A673 (cell line): ENCODE measurements around the gene VPS26B. TPM values are rescaled to one million over a fixed set of nuclear protein-coding genes. Genes with fewer than 3 reads are reported as not detected.
A peak's percentile ranks its signal among the peaks of the same experiment; 100 is the strongest.

Experiments used
- BruUV-seq: library from RNA; stranded (reverse); fragments of 400-500 nt; replicated peaks from 2 replicates; lab custom pipeline; 2021; lab: Mats Ljungman, UMichigan
- CTCF ChIA-PET: fragments of 300-600 bp; sonication (Branson Sonifier 250); formaldehyde crosslinking; loops from one replicate; lab custom pipeline; 2022; ENCODE audit warnings: antibody characterized with exemption; lab: Charles Lee
- POLR2A ChIA-PET: fragments of 300-600 bp; sonication (Branson Sonifier 250); formaldehyde crosslinking; loops from one replicate; lab custom pipeline; 2022; ENCODE audit warnings: antibody characterized with exemption; ENCODE audit not compliant: low non-redundant PET; lab: Charles Lee
- DNase-seq: peaks from one replicate; pipeline ENCODE4 v3.0.0-alpha.2; 2015; ENCODE audit warnings: low spot score
- H3K27ac ChIP-seq: fragments of 200-600 bp; sonication (generic); 2 replicates; pipeline ENCODE4 v1.5.1; 2016; ENCODE audit warnings: mixed run types, low read depth, mild to moderate bottlenecking, mixed read lengths, antibody characterized with exemption, low read length; ENCODE audit not compliant: poor library complexity, severe bottlenecking
- H3K27me3 ChIP-seq: fragments of 200-600 bp; sonication (generic); replicated peaks from 2 replicates; pipeline ENCODE4 v1.6.1; 2017; ENCODE audit warnings: mixed run types, low read depth, mild to moderate bottlenecking, mixed read lengths, antibody characterized with exemption, low read length; ENCODE audit not compliant: insufficient read depth, poor library complexity
- H3K36me3 ChIP-seq: fragments of 200-600 bp; sonication (generic); 2 replicates; pipeline ENCODE4 v1.6.1; 2016; ENCODE audit warnings: mixed run types, mild to moderate bottlenecking, mixed read lengths, antibody characterized with exemption, low read length; ENCODE audit not compliant: insufficient read depth, poor library complexity, severe bottlenecking
- H3K4me1 ChIP-seq: fragments of 200-600 bp; sonication (generic); 2 replicates; pipeline ENCODE4 v1.6.1; 2017; ENCODE audit warnings: mixed run types, mild to moderate bottlenecking, mixed read lengths, antibody characterized with exemption, low read length; ENCODE audit not compliant: insufficient read depth, poor library complexity, severe bottlenecking
- H3K4me3 ChIP-seq: fragments of 200-600 bp; sonication (generic); 2 replicates; pipeline ENCODE4 v1.5.1; 2016; ENCODE audit warnings: low read depth, mixed run types, mild to moderate bottlenecking, mixed read lengths, low read length; ENCODE audit not compliant: poor library complexity, severe bottlenecking
- H3K9me3 ChIP-seq: fragments of 200-600 bp; sonication (generic); 2 replicates; pipeline ENCODE4 v1.6.1; 2016; ENCODE audit warnings: mixed run types, low read depth, mild to moderate bottlenecking, mixed read lengths, antibody characterized with exemption, low read length; ENCODE audit not compliant: poor library complexity, severe bottlenecking
- EZH2 ChIP-seq: fragments of 200-600 bp; sonication (generic); IDR thresholded peaks from 2 replicates; pipeline ENCODE4 v1.6.1; 2017; ENCODE audit warnings: borderline replicate concordance, low read depth, mild to moderate bottlenecking, mixed read lengths, antibody characterized with exemption, low read length; ENCODE audit not compliant: poor library complexity, severe bottlenecking
- intact Hi-C: fragments of 100-400 bp; cut with micrococcal nuclease; formaldehyde crosslinking; loops from one replicate; pipeline ENCODE4 v1.10.0; 2022; ENCODE audit not compliant: unreplicated experiment
- total RNA-seq: library from RNA; stranded (reverse); gene quantifications from 2 replicates; pipeline ENCODE4 v1.2.3, GENCODE V29; 2021
- TF ChIP-seq, protein P1 (sequence below): fragments of 300-800, 200-600 bp; sonication (generic); conservative IDR thresholded peaks from 2 replicates; pipeline ENCODE4 v1.5.1; 2017; ENCODE audit warnings: low read depth, mild to moderate bottlenecking, antibody characterized with exemption, low read length, moderate library complexity, mixed read lengths

VPS26B gene
- total RNA-seq, 1 experiment from 2014 or later: 51.3 TPM

GRCh38 chr11:134260983-134261382 lies 36.5 kb downstream of the VPS26B start:
- Histone ChIP-seq H3K36me3 (peaks cover 46% of the 10 kb centered on the region), H3K4me1 (no peaks in the 10 kb centered on the region), H3K27ac (no peak overlapping the region), H3K27me3 (no peaks in the 10 kb centered on the region), H3K9me3 (no peaks in the 10 kb centered on the region), H3K4me3 (no peak overlapping the region)
- no peak for TF ChIP-seq EZH2
- TF ChIP-seq, protein P1, sequence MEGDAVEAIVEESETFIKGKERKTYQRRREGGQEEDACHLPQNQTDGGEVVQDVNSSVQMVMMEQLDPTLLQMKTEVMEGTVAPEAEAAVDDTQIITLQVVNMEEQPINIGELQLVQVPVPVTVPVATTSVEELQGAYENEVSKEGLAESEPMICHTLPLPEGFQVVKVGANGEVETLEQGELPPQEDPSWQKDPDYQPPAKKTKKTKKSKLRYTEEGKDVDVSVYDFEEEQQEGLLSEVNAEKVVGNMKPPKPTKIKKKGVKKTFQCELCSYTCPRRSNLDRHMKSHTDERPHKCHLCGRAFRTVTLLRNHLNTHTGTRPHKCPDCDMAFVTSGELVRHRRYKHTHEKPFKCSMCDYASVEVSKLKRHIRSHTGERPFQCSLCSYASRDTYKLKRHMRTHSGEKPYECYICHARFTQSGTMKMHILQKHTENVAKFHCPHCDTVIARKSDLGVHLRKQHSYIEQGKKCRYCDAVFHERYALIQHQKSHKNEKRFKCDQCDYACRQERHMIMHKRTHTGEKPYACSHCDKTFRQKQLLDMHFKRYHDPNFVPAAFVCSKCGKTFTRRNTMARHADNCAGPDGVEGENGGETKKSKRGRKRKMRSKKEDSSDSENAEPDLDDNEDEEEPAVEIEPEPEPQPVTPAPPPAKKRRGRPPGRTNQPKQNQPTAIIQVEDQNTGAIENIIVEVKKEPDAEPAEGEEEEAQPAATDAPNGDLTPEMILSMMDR: no peak
- intact Hi-C loops: no loop called here
- CTCF ChIA-PET: interaction anchor here (2.0 kb wide), 1 partner anchor 15 kb away, joined by 7 read pairs; no protein-coding TSS in a partner anchor
- no peak for DNase-seq
- no TSS peak for BruUV-seq
- POLR2A ChIA-PET: no interaction called here

DNA sequence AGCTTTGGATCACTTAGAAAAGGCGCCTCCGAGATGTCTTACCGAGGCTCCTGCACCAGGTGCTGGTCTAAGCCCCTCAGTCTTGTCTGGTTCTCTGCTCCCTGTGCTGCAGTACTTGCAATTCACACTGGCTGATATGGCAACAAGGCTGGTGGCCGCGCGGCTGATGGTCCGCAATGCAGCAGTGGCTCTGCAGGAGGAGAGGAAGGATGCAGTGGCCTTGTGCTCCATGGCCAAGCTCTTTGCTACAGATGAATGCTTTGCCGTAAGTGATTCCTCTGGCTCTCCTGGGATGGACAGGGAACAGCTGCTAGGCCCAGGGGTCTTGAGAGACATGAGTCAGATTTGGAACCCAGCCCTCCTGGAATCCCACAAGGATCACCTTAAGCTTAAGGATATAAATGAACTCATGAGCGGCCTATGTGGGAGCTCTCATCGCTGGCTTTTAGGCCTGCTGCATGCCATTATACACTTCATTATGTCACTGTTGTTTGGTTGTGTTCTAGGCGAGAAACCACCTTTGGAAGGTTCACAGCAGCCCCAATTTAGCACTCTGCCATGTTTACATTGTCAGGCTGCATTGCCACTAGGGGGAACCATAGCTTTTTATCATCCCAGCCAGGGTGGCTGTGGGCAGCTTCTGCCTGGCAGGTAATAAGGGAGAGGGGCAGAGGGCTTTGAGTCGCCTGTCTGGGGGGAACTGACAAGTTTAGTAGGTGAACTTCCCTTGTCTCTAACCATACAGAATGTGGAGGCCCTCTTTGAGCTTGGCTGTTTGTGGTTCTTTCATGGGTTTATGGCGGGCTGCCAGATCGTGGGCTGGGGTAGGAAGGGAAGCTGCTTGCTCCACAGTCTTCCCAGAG lies 37.4 kb downstream of the VPS26B start:
- Histone ChIP-seq H3K4me3 (no peak overlapping the region), H3K27ac (no peak overlapping the region), H3K4me1 (no peaks in the 10 kb centered on the region), H3K9me3 (no peaks in the 10 kb centered on the region), H3K27me3 (no peaks in the 10 kb centered on the region), H3K36me3 (peaks cover 46% of the 10 kb centered on the region)
- ChIA-PET POLR2A (no interaction called here), CTCF (interaction anchor here (1.0 to 2.0 kb wide), 2 partner anchors 14 to 25 kb away, joined by 4 to 7 read pairs; no protein-coding TSS in a partner anchor)
- BruUV-seq: no TSS peak
- DNase-seq: peak; percentile 48
- TF ChIP-seq, protein P1: peak; percentile 71
- TF ChIP-seq EZH2: no peak
- intact Hi-C loops: no loop called here

DNA sequence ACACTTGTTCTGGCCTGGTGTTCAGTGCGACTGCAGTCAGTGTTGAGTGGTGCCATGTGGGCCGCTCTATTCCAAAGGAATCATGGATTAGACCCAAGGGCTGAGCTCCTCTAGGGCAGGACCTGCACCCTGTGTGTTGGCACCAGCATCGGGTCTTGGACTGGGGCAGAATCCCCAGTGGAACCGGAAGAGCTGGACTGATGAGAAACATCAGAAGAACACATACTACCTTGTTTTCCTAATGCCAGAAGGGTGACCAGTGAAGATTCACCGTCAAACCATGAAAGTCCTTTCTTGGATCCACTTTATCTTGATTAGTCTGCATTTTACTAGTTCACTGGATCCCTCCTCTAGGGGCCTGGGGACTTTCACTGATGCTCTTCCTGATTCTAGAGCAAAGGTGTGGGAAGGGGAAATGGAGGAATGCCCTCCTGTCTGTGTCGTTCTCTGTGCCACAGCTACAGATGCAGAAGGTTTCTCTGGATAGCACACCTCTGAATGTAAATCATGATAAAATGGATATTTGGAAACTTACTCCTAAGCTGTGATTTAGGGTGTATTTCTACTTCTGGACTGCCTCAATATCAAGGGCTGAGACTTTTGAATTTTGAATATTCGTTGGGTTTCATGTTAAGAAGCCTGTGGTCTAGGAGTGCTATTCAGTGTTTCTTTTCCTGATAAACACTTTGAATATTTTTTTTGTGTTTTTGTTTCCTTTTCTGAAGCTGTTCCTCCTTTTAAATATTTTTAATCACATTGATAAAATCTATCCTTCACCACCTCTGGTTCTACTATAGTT lies 40.7 kb downstream of the VPS26B start:
- Histone ChIP-seq H3K4me1 (no peaks in the 10 kb centered on the region), H3K27ac (no peak overlapping the region), H3K4me3 (no peak overlapping the region), H3K36me3 (peaks cover 28% of the 10 kb centered on the region), H3K27me3 (no peaks in the 10 kb centered on the region), H3K9me3 (no peaks in the 10 kb centered on the region)
- ChIA-PET POLR2A (no interaction called here), CTCF (no interaction called here)
- no peak for DNase-seq
- TF ChIP-seq EZH2: no peak
- TF ChIP-seq, protein P1: no peak
- BruUV-seq: TSS peak; percentile 56
- intact Hi-C loops: no loop called here
